Measurements from ENCODE around the gene EHD2. TPM values are rescaled to one million over a fixed set of nuclear protein-coding genes. Genes with fewer than 3 reads are reported as not detected.
"Not testable (repeated sequence)": the region's sequence is repeated elsewhere in the genome, so short reads cannot be mapped to it uniquely, and the experiment has no call there.

The EHD2 gene
- total RNA-seq, 1 donor from 2014 or later: 60.5 TPM

GRCh38 chr19:47756953-47757608 is 43.9 kb downstream of the EHD2 start:
- intact Hi-C loops (cut with DNase I): no loop called here
- peak; percentile 45 for DNase-seq (ENCODE audit: missing footprints)
- ATAC-seq: no peak

DNA sequence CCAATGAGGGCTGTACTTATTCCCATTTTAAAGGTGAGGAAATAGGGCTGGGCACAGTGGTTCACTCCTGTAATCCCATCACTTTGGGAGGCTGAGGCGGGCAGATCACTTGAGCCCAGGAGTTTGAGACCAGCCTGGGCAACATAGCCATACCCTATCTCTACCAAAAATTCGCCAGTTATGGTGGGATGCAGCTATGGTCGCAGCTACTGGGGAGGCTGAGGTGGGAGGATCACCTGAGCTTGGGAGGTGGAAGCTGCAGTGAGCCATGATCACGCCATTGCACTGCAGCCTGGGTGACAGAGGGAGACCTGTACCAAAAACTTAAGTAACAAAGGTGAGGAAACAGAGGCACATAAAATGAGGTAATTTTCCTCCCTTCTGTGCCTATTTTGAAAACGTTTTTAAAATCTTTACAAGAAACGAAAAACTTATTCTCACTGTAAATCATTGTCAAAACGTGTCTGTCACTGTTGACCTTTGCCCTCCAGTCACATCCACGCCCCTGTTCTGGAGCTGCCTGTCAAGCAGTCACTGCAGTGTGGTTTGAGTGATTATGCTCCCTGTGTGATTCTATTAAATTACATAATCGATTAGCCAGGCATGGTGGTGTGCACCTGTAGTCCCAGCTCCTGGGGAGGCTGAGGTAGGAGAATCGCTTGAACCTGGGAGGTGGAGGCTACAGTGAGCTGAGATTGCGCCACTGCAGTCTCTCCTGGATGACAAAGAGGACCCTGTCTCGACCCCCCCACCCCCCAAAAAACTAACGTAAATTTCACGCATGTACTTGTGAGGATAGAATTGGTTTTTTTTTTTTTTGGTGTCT is 44.6 kb downstream of the EHD2 start:
- DNase-seq (ENCODE audit: missing footprints) (peak; percentile 27), ATAC-seq (no peak)
- intact Hi-C loops (cut with DNase I): no loop called here

DNA sequence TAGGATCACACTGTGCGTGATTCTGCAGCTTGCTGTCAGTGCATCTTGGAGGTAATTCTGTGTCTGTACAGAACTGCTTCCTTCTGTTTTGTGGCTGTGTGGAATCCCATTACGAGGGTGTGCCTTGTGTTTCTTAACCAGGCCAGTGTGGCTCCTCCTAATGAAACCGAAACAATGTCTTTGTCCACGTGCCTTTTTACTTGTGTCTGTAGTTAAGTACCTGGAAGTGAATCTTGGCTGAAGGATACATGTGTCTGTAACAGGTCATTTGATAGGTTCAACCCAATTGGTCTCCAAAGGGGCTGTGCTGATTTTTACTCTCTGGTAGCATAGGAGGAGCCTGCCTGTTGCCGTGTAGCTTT is 45.2 kb downstream of the EHD2 start:
- intact Hi-C loops (cut with DNase I): no loop called here
- peak; percentile 17 for DNase-seq (ENCODE audit: missing footprints)
- ATAC-seq: no peak

- DNase-seq (ENCODE audit: missing footprints) (peak; percentile 5), ATAC-seq (no peak)
- intact Hi-C loops (cut with DNase I): no loop called here
Measured at GRCh38 chr19:47760632-47760999, 47.4 kb downstream of the EHD2 start.

DNA sequence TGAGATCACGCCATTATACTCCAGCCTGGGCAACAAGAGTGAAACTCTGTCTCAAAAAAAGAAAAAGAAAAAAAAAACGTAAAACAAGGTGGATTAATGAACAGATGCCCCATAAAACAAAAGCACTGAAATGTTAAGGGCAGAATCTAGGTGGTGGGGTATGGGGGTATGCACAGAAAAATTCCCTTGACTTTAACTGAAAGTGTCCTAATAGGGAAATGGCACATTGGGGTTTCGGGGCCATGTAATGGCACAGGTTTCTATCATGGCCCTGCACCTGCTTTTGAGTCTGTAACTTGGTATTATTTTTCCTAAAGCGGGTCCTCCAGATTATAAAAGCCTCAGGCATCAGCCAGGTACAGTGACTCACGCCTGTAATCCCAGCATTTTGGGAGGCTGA is 48.3 kb downstream of the EHD2 start:
- ATAC-seq (no peak), DNase-seq (ENCODE audit: missing footprints) (no peak)
- intact Hi-C loops (cut with DNase I): no loop called here

- DNase-seq (ENCODE audit: missing footprints) (peak; percentile 41), ATAC-seq (no peak)
- intact Hi-C loops (cut with DNase I): no loop called here
Measured at GRCh38 chr19:47762151-47762550, 48.9 kb downstream of the EHD2 start.

DNA sequence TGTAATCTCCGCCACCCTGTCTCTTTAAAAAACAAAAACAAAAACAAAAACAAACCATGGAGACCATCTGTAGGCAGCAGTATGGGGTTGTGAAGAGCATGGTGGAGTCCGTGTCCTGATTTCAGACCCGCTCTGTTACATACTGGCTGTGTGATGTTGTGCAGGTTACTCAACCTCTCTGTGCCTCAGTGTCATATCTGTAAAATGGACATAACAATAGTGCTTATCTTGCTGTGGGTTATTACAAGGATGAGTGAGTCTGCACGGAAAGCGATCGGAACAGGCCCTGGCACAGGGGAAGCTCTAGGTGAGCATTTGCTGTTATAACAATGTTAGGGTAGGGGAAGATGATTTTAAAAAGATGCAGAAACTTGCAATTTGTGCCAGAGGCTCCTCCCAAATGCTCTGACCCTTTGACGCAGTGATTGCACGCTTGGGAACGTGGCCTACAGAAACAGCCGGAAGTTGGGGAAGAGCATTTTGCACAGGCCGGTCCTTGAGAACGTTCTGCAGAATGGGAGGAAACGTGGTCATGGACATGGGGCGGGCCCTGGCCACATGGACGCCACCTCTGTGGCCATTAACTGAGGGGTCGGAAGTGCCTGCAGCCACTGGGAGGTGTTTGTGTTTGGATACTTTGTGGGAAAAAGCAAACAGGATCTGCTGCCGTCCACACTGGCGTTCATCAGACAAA is 49.5 kb downstream of the EHD2 start:
- DNase-seq (ENCODE audit: missing footprints) (peak; percentile 63), ATAC-seq (peak; percentile 40)
- intact Hi-C loops (cut with DNase I): no loop called here

- intact Hi-C loops (cut with DNase I): not testable (repeated sequence)
Measured at GRCh38 chr19:47764705-47765104, 51.5 kb downstream of the EHD2 start.

GRCh38 chr19:47765523-47766358 is 52.5 kb downstream of the EHD2 start:
- DNase-seq (ENCODE audit: missing footprints) (peak; percentile 66), ATAC-seq (peak; percentile 75)
- intact Hi-C loops (cut with DNase I): loop anchor here (1.0 kb wide), 1 partner anchor 23 kb away; no protein-coding TSS in a partner anchor

More at GRCh38 chr19:47764705-47765104, 51.5 kb downstream of the EHD2 start:
- ATAC-seq: not testable (repeated sequence)
- DNase-seq (ENCODE audit: missing footprints): peak; percentile 46

DNA sequence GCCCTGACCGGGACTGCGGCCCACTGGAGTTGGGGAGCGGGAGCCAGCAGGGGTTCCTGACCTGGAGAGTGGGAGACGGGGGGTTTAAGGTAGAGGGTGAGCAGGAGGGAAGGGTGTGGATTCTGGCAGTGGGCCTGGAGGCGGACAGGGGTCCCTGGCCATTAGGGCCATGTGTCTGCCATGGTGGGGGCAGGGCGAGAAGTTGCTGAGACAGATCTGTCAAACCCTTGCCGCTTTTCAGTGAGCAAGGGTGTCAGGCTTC is 53.1 kb downstream of the EHD2 start:
- DNase-seq (ENCODE audit: missing footprints): peak; percentile 55
- intact Hi-C loops (cut with DNase I): loop anchor here (1.0 kb wide), 1 partner anchor 22 kb away; no protein-coding TSS in a partner anchor

DNA sequence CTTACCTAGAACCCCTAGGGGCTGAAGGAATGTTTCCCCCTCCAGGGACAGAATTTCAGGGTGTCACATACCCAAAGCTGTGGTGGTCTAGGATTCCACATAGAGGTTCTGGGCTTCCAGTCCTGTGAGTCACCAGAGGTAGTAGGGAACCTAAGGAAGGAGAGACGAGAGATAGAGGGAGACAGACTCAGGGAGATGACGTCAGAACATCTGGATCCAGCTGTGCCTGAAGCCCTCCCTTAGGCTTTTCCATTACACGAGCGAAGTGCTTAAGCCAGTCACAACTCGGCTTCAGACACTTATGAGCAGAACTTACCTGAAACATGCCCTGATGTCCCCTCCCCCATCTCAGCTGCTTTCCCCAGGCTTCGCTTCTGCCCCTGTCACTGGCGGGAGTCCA is 53.4 kb downstream of the EHD2 start:
- DNase-seq (ENCODE audit: missing footprints) (peak; percentile 20), ATAC-seq (no peak)
- intact Hi-C loops (cut with DNase I): loop anchor here (1.0 kb wide), 1 partner anchor 22 kb away; no protein-coding TSS in a partner anchor

More for the DNA sequence above, 53.1 kb downstream of the EHD2 start:
- no peak for ATAC-seq

- no peak for ATAC-seq
Measured at GRCh38 chr19:47767349-47767748, 54.1 kb downstream of the EHD2 start.

GRCh38 chr19:47768604-47769003 is 55.4 kb downstream of the EHD2 start:
- intact Hi-C loops (cut with DNase I): no loop called here
- ATAC-seq (no peak), DNase-seq (ENCODE audit: missing footprints) (peak; percentile 4)

More at GRCh38 chr19:47767349-47767748, 54.1 kb downstream of the EHD2 start:
- peak; percentile 6 for DNase-seq (ENCODE audit: missing footprints)
- intact Hi-C loops (cut with DNase I): no loop called here

GRCh38 chr19:47769534-47769933 is 56.3 kb downstream of the EHD2 start:
- intact Hi-C loops (cut with DNase I): no loop called here

GRCh38 chr19:47771291-47771690 is 58.1 kb downstream of the EHD2 start:
- peak; percentile 4 for DNase-seq (ENCODE audit: missing footprints)
- intact Hi-C loops (cut with DNase I); ATAC-seq: not testable (repeated sequence)

More at GRCh38 chr19:47769534-47769933, 56.3 kb downstream of the EHD2 start:
- ATAC-seq (no peak), DNase-seq (ENCODE audit: missing footprints) (no peak)

- intact Hi-C loops (cut with DNase I): no loop called here
- ATAC-seq: no peak
- DNase-seq (ENCODE audit: missing footprints): no peak
Measured at GRCh38 chr19:47776568-47776967, 63.3 kb downstream of the EHD2 start.

GRCh38 chr19:47777245-47778048 is 64.2 kb downstream of the EHD2 start:
- DNase-seq (ENCODE audit: missing footprints); intact Hi-C loops (cut with DNase I); ATAC-seq: not testable (repeated sequence)
